Osteocyte (in vitro differentiated cells): Measurements from ENCODE around the gene DIP2A. TPM values are rescaled to one million over a fixed set of nuclear protein-coding genes. Genes with fewer than 3 reads are reported as not detected.

Source experiments
- DNase-seq: peaks from one replicate; pipeline ENCODE4 v3.0.0; 2021; ENCODE audit warnings: mixed read lengths; ENCODE audit not compliant: unreplicated experiment; ENCODE audit errors: extremely low spot score
- H3K27ac Mint-ChIP-seq: one replicate; pipeline ENCODE4 v1.8.0; 2021; ENCODE audit warnings: mild to moderate bottlenecking, mixed read lengths; ENCODE audit not compliant: unreplicated experiment
- H3K27me3 Mint-ChIP-seq: one replicate; pipeline ENCODE4 v1.8.0; 2021; ENCODE audit warnings: mixed read lengths; ENCODE audit not compliant: unreplicated experiment
- H3K36me3 Mint-ChIP-seq: one replicate; pipeline ENCODE4 v1.8.0; 2021; ENCODE audit warnings: mixed read lengths; ENCODE audit not compliant: unreplicated experiment
- H3K4me1 Mint-ChIP-seq: one replicate; pipeline ENCODE4 v1.8.0; 2021; ENCODE audit warnings: mixed read lengths; ENCODE audit not compliant: unreplicated experiment
- H3K4me3 Mint-ChIP-seq: one replicate; pipeline ENCODE4 v1.8.0; 2021; ENCODE audit warnings: mild to moderate bottlenecking, moderate library complexity, mixed read lengths; ENCODE audit not compliant: unreplicated experiment
- H3K9me3 Mint-ChIP-seq: one replicate; pipeline ENCODE4 v1.8.0; 2021; ENCODE audit warnings: mixed read lengths; ENCODE audit not compliant: unreplicated experiment
- total RNA-seq: library from RNA; stranded (reverse); gene quantifications from 2 replicates; pipeline ENCODE4 v1.2.1, GENCODE V29; 2021
- TF ChIP-seq, protein P1 (sequence below): fragments of 200-600 bp; sonication (generic); IDR thresholded peaks from 2 replicates; pipeline ENCODE4 v1.5.0; 2021; ENCODE audit warnings: antibody characterized with exemption, mild to moderate bottlenecking, moderate library complexity

The DIP2A gene
- total RNA-seq, 1 donor from 2014 or later = 43.0 TPM

GRCh38 chr21:46608672-46609111 lies 150.0 kb downstream of the DIP2A start:
- H3K27ac Mint-ChIP-seq = no peak overlapping the region
- DNase-seq = no peak
- no peak overlapping the region for H3K4me3 Mint-ChIP-seq

GRCh38 chr21:46610018-46610701 lies 151.5 kb downstream of the DIP2A start:
- peaks cover under 1% of the 10 kb centered on the region for H3K4me1 Mint-ChIP-seq

More at GRCh38 chr21:46608672-46609111, 150.0 kb downstream of the DIP2A start:
- peaks cover 4% of the 10 kb centered on the region for H3K9me3 Mint-ChIP-seq
- TF ChIP-seq, protein P1, sequence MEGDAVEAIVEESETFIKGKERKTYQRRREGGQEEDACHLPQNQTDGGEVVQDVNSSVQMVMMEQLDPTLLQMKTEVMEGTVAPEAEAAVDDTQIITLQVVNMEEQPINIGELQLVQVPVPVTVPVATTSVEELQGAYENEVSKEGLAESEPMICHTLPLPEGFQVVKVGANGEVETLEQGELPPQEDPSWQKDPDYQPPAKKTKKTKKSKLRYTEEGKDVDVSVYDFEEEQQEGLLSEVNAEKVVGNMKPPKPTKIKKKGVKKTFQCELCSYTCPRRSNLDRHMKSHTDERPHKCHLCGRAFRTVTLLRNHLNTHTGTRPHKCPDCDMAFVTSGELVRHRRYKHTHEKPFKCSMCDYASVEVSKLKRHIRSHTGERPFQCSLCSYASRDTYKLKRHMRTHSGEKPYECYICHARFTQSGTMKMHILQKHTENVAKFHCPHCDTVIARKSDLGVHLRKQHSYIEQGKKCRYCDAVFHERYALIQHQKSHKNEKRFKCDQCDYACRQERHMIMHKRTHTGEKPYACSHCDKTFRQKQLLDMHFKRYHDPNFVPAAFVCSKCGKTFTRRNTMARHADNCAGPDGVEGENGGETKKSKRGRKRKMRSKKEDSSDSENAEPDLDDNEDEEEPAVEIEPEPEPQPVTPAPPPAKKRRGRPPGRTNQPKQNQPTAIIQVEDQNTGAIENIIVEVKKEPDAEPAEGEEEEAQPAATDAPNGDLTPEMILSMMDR = no peak
- peaks cover 7% of the 10 kb centered on the region for H3K4me1 Mint-ChIP-seq
- no peaks in the 10 kb centered on the region for H3K36me3 Mint-ChIP-seq
- H3K27me3 Mint-ChIP-seq = peaks cover 5% of the 10 kb centered on the region

GRCh38 chr21:46613391-46613790 lies 154.7 kb downstream of the DIP2A start:
- TF ChIP-seq, protein P1 = no peak
- no peak overlapping the region for H3K4me3 Mint-ChIP-seq
- peaks cover 14% of the 10 kb centered on the region for H3K27me3 Mint-ChIP-seq
- H3K9me3 Mint-ChIP-seq = peaks cover 10% of the 10 kb centered on the region
- DNase-seq = no peak
- no peak overlapping the region for H3K27ac Mint-ChIP-seq
- no peaks in the 10 kb centered on the region for H3K36me3 Mint-ChIP-seq
- no peaks in the 10 kb centered on the region for H3K4me1 Mint-ChIP-seq

More at GRCh38 chr21:46610018-46610701, 151.5 kb downstream of the DIP2A start:
- TF ChIP-seq, protein P1 = no peak
- Mint-ChIP-seq H3K27ac (no peak overlapping the region), H3K36me3 (no peaks in the 10 kb centered on the region), H3K9me3 (peaks cover 6% of the 10 kb centered on the region), H3K4me3 (no peak overlapping the region), H3K27me3 (peaks cover 14% of the 10 kb centered on the region)
- no peak for DNase-seq

GRCh38 chr21:46616050-46616449 lies 157.4 kb downstream of the DIP2A start:
- no peak overlapping the region for H3K27ac Mint-ChIP-seq
- peaks cover 14% of the 10 kb centered on the region for H3K27me3 Mint-ChIP-seq
- no peak overlapping the region for H3K4me3 Mint-ChIP-seq
- TF ChIP-seq, protein P1 = no peak
- H3K4me1 Mint-ChIP-seq = peaks cover 15% of the 10 kb centered on the region
- H3K9me3 Mint-ChIP-seq = peaks cover 18% of the 10 kb centered on the region
- DNase-seq = no peak
- H3K36me3 Mint-ChIP-seq = peaks cover 3% of the 10 kb centered on the region

GRCh38 chr21:46616656-46617055 lies 158.0 kb downstream of the DIP2A start:
- Mint-ChIP-seq H3K36me3 (peaks cover 3% of the 10 kb centered on the region), H3K9me3 (peaks cover 18% of the 10 kb centered on the region), H3K4me1 (peaks cover 21% of the 10 kb centered on the region), H3K27ac (no peak overlapping the region), H3K27me3 (peaks cover 14% of the 10 kb centered on the region), H3K4me3 (no peak overlapping the region)
- no peak for DNase-seq
- TF ChIP-seq, protein P1 = no peak
